Effector CD8-positive, alpha-beta T cell (primary cell): ENCODE results near the gene DLL4.
"Not testable (repeated sequence)": the region's sequence is repeated elsewhere in the genome, so short reads cannot be mapped to it uniquely, and the experiment has no call there.

Source experiments
- DNase-seq: peaks from one replicate; lab custom pipeline; 2025; lab: John Stamatoyannopoulos, UW

DLL4 gene

GRCh38 chr15:40941528-40942336 is 12.6 kb downstream of the DLL4 start:
- peak; percentile 57 for DNase-seq

DNA sequence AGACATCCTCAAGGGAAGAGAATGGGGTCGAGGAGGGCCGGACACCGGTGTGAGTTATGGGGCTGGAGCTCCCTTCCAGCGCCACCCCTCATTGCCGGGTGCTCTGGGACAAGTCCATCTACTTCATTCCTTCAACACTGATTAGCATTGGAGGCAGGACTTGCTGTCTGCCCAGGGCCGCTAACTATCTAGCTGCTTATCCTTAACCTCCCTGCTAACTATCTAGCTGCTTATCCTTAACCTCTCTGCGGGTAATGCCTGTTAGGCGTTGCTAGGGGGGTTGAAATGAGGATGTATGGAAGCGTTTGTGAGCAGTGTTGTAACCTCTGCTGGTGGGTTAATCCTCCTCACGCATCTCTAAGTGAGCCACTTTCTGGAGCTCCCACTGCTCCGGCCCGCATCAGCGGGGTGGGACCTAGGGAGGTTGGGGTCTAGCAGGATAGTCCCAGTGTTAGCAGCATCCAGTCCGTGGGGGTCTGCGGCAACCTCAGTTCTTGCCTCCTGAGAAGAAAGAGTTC is 13.3 kb downstream of the DLL4 start:
- no peak for DNase-seq

GRCh38 chr15:40942878-40943277 is 13.7 kb downstream of the DLL4 start:
- no peak for DNase-seq

- no peak for DNase-seq
These were observed 14.7 kb downstream of the DLL4 start for GRCh38 chr15:40943764-40944365.

- no peak for DNase-seq
These were observed 15.6 kb downstream of the DLL4 start for GRCh38 chr15:40944510-40945296.

DNA sequence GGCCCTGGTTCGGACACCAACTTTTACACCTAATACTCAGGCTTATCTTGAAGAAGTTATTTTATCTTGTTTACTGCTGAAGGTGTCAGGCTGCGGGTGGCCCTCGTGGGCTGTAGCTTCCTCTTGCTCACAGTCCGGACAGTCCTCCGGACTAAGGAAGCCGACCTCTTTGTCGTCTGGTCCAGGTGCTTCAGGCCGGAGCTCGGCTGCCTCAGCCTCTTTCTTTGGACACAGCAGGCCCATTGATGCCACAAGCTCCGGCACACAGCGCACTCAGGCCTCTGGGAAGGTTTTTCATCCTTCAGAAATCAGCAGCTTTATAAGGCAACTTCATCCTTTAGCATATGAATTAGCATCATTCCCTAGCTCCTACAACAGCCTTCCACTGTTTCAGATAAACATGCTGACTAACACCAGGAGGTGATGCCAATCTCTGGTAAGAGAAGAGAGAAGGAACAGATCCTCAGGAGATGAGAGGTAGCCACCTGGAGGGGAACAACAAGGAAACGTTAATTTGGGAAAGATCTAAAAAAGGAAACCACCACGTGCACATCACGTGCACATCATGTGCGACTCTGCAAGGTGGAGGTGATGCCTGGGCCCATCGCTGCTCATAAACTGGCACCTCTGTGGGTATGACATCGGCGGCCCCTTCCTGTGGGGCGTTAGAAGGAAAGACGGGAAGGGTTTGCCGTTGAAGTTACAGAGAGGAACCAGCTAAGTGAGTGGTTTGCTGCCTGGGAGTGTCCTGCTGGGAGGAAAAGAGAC is 19.8 kb downstream of the DLL4 start:
- no peak for DNase-seq

DNA sequence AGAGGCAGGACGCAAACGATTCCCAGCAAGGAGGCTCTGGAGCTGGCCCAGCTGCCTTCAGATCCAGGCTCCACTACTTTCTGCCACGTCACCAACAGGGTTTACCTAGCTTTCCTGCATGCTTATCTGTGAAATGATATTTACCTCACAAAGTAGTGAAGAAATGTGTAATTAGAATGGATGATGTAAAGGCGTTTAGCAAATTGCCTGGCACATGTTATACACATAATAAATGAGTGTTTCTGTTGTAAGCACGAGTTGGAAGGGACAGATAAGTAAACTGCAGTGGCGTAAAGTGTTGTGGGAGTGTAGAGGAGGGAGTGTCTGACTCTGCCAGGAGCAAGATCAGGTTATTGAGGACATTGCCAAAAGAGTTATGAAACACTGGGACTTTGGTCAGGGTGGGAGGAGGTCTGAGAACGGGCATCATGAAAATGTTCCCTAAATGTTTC is 20.6 kb downstream of the DLL4 start:
- DNase-seq, result no peak

- no peak for DNase-seq
These were observed 22.6 kb downstream of the DLL4 start for GRCh38 chr15:40951764-40952163.

DNA sequence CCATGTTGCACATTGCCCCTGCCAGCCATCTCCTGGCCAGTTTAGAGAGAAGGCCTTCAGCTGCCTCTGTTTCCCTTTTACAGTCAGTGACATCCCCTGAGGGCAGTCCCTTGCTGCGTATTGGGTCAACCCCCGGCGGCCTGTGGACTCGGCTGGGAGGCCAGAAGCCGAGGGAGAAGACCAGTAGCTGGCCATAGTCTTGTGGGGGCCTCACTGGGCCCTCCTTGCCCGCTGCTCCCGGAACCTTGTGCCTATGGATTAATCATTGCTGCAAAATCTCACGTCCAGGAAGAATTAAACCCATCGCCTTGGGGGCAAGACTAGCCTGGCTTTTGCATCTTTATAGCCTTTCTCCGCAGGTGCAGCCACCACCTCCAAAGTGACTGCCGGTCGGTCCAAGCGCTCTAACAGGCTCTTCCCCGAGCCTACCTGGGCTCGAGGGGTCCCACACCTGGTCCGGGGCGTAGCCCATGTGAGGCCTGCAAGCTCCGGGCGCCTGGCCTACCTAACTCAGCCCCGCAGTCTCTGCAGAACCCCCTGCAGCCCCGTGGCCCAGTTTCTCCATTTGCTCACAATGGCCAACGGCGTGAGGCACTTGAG is 23.3 kb downstream of the DLL4 start:
- no peak for DNase-seq

DNA sequence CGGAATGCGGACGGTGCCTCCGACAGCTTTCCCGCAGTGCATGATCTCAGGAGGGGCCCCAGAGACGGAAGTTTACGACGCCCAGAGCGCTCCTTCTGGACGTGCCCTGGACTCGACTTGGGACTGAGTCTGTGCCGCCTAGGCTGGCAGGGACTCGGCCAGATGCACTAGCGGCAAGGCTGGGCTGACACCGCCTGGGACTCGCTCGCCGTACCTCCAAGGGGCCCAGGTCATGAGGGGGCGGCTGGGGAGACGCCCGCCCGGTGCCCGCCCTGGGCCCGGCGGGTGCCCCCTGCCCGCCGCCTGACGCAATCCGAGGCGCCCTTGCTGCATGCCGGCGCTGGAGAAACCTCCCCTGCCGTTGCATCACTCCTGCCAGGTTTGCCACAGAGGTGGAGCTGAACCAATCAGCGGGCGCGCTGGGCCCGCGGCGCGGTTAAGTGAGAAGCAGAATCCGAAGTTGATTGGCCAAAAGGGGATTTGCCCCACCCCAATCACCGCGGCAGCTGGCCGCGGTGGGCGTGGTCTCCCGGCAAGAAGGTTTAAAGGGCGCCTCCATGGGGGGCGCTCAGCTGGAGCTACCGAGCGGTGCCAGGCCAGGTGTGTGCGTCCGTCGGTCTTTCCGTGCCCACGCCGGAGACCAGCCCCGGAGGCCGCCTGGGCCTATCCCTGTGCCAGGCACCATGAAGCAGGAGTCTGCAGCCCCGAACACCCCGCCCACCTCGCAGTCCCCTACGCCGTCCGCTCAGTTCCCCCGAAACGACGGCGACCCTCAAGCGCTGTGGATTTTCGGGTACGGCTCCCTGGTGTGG is 24.0 kb downstream of the DLL4 start, which contains the start of gene CHAC1:
Gene CHAC1, plus strand, starts transcription at position 571 of the 812 bp plus-strand sequence. Its CDS starts 113 bp downstream, at position 684.
- DNase-seq, result peak; percentile 94

GRCh38 chr15:40953713-40954074 is 24.6 kb downstream of the DLL4 start:
- no peak for DNase-seq

GRCh38 chr15:40954158-40954848 is 25.2 kb downstream of the DLL4 start:
- DNase-seq, result not testable (repeated sequence)

DNA sequence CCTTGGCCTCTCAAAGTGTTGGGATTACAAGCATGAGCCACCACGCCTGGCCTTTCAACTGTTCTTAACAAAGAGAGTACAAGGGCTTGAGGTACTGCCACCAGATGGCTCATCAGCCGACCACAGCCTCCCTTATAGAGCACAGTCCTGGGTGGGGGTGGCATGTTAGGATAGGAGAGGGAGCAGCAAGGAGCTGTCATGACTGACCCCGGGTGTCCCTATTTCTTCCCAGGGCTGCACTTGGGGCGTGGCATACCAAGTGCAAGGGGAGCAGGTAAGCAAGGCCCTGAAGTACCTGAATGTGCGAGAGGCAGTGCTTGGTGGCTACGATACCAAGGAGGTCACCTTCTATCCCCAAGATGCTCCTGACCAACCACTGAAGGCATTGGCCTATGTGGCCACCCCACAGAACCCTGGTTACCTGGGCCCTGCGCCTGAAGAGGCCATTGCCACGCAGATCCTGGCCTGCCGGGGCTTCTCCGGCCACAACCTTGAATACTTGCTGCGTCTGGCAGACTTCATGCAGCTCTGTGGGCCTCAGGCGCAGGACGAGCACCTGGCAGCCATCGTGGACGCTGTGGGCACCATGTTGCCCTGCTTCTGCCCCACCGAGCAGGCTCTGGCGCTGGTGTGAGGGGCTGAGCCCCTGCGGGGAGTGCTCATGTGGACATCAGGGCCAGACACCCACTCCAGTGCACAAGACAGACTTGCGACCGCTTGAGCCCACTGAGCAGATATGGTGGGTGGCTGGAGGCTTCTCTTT is 26.2 kb downstream of the DLL4 start:
- DNase-seq, result no peak

DNA sequence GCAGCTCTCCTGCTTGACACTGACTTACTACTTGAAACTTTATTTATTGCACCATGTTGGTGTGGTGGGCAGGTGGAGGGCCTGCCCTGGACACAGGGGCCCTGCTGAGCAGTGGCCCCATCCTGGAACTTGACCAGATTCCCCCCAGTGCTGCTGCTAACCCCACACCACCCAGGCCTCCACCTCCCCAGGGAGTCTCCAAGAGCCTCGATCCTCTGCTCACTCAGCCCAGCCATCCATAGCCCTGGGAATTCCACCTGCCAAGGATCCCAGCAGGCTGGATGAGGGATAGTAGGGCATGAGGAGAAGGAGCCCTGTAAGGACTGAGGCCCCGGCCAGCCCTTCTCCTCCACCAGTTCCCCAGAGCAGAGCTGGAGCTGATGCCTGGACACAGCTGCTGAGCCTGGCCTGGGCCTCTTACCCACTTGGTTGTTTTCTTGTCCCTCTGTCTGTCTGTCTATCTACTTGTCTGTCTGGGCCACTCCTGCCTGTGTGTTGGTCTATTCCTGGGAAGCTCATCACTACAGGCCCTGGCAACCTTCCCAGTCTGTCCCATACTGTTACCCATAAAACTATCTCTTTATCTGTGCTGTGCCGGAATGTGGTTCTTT is 26.9 kb downstream of the DLL4 start:
- DNase-seq, result no peak

- no peak for DNase-seq
These were observed 27.4 kb downstream of the DLL4 start for GRCh38 chr15:40956541-40956982.

DNA sequence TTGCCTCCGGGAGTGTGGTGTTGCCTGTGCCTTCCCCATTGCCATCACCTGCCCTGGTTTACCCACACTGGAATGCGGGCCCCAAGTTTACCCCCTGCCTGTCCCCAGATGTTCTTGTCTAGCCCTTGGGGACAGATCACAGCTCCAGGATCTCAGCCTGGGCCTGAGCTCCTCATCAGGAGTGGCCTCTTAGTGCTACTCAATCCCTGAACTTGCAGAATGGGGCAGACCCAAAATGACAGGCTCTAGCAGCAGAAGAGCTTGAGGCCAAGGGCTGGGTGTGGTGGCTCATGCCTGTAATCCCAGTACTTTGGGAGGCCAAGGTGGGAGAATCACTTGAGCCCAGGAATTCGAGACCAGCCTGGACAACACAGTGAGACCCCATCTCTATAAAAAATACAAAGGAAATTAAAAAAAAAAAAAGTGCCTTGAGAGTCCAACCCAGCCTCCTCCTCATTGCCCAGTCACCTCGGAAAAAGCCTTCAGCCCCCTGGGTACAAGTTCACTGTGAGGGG is 28.0 kb downstream of the DLL4 start:
- no peak for DNase-seq

- no peak for DNase-seq
These were observed 28.5 kb downstream of the DLL4 start for GRCh38 chr15:40957581-40958051.

GRCh38 chr15:40958146-40958545 is 29.0 kb downstream of the DLL4 start:
- DNase-seq, result no peak
